Loucy (cell line): ENCODE results near the gene P4HB.

Experiments
- CTCF ChIP-seq: fragments of 200-600 bp; sonication (generic); conservative IDR thresholded peaks from 2 replicates; pipeline ENCODE4 v1.5.1; 2014; ENCODE audit warnings: mild to moderate bottlenecking, antibody characterized with exemption, low read length
- EZH2phosphoT487 ChIP-seq: fragments of 200-600 bp; IDR thresholded peaks from 2 replicates; pipeline ENCODE4 v1.6.1; 2018; ENCODE audit warnings: antibody characterized with exemption, mild to moderate bottlenecking, moderate library complexity, borderline replicate concordance

- TF ChIP-seq CTCF = no peak
- TF ChIP-seq EZH2phosphoT487 = no peak
Measured at GRCh38 chr17:81902023-81902652, 41.8 kb upstream of the P4HB start, which contains the start of gene NPB.
